IPS-NIHi7 (cell line): Measurements from ENCODE around the gene AHSG.
"Not testable (repeated sequence)": the region's sequence is repeated elsewhere in the genome, so short reads cannot be mapped to it uniquely, and the experiment has no call there.

Experiments used
- DNase-seq: peaks from one replicate; pipeline ENCODE4 v3.0.0; 2012; ENCODE audit warnings: mixed read lengths; ENCODE audit errors: extremely low spot score

Gene AHSG

GRCh38 chr3:186617036-186617946 lies 4.4 kb downstream of the AHSG start:
- peak; percentile 95 for DNase-seq

DNA sequence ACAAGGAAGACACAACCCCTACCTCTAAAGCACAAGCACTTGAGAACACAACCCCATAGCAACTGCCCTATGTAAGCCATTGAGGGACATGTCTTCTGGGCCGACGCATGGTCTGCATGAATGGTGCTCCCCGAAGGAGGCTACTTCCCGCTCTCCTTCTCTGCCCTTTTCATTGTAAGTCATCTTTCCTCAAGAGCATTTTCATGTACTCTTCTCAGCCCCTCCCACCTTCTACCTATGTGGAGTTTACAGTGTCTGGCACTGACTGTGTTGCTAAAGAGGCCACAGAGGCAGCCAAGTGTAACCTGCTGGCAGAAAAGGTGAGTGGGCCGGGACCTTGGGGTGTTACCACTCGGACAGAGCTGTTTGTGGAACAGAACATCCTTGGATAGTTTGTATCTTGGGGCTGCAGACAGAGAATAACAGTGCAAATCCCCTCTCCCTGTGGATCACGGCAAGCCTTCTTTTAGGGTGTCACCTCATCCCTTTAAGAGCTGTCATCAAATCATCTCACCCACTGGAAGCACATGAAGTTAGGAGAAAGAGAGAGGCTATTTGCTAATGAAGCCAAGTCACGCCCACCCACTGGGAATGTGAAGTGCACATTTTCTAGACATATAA lies 5.6 kb downstream of the AHSG start:
- DNase-seq = no peak

- DNase-seq = no peak
These were observed 6.9 kb downstream of the AHSG start for GRCh38 chr3:186619787-186620212.

GRCh38 chr3:186620213-186621092 lies 7.6 kb downstream of the AHSG start:
- DNase-seq = no peak

DNA sequence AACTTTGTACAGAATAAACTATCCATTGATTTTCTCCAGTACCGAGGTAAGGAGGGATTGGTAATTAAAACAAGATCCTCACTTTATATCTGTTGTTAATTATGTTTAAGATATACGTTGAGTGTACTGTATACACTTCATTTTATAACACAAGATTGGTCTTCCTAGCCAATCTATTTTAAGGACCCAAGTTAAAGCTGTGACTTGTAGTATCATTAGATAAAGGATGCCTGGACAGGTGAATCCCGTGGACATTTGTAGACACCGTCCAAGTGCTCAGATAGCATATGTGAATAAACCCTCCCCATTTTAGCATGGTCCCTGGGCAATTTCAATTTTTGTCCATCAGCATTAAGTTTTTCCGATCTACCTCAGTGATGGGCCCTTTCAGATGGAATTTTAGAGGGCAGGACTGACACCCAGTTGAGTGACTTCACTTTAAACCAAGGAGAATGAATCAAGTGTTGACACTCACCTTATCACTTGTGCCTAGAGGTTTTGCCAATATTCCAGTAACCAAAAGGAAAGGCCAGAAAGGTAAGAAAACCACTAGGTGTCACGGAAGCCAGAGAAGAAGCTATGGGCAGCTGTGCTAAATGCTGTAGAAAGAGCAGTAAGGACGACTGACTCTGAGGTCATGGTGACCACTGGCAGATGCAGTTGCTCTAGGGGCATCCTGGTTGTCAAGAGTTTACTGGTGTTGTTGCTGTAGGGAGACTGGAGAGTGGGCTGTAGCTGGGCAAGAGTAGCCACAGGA lies 9.2 kb downstream of the AHSG start:
- DNase-seq = no peak

DNA sequence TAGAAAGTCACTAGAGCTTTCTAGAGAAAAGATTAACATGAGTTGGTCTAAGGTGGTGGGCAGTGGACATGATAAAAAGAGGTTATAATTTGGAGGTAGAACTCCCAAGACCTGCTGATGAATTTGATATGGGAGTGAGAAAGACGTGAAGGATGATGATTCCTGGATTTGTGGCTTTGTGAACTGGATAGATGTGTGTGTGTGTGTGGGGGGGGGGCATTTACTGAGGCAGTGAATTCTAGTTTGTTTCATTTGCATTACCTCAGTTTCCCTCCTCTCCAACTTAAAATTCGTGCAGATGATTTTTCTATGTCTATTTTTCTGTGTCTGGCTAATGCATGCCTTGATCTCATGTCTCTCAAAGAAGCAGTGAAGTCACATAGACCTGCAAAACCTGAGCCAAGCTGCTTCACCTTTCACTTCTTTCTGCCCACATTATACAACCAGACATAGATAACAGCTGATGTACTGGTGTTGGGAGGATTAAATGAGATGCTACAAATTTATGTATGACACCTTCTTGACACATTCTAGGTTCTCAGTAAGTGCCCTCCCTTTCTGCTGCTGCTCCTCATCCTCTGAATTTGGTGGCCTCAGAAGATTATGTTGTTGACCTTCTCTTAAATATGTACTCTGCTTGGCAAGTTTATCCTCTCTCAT lies 9.9 kb downstream of the AHSG start:
- DNase-seq = no peak

GRCh38 chr3:186624598-186624997 lies 11.7 kb downstream of the AHSG start:
- DNase-seq = no peak

GRCh38 chr3:186625600-186626042 lies 12.8 kb downstream of the AHSG start:
- DNase-seq = no peak

DNA sequence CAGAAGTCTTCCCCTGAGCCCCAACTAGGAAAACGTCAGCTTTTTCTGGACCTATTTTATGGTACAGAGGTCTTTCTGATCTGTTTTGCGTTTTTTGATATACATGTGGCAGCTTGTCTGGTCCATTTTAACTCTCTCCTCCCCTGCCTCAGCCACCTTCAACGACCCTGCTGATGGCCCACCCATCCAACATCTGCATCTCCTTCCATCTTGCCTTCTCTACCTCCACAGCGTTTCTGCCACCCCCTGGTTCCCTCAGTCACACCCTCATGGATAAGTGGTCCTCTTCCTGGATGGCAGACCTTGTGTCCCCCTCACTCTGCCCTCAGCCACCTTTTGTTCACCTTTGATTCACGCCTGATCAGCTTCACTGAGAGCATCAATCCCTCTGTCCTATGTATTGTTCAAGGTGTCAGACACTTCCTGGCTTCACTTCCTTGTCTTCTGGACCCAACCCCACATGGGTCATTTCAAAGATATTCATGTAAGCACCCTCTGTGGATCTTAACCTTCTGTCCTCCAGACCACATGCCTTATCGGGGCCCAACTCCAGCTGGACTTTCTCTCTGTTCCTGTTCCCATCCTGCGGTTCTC lies 13.5 kb downstream of the AHSG start:
- no peak for DNase-seq

GRCh38 chr3:186627852-186628414 lies 15.1 kb downstream of the AHSG start:
- no peak for DNase-seq

- no peak for DNase-seq
These were observed 15.9 kb downstream of the AHSG start for GRCh38 chr3:186628756-186629155.

- DNase-seq = no peak
These were observed 18.2 kb downstream of the AHSG start for GRCh38 chr3:186630950-186631641.

- no peak for DNase-seq
These were observed 20.6 kb downstream of the AHSG start for GRCh38 chr3:186633481-186633880.

DNA sequence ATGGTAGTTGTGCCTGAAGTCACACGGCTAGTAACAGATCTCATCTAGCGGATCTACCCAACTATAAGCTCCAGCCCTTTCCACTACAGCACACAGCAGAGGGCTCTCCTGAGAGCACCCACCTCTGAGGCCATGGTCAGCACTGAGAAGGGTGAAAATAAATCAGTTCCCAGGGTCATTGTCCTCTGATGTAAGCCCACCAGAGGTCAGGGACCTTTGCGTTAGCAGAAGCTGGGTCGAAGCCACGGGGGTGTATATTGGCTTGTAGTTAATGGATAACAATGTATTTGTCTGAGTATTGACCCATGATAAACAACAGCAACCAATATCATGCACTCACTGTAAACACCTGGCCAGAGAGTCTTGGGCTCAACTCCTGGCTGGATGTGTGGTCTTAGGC lies 21.3 kb downstream of the AHSG start:
- DNase-seq = not testable (repeated sequence)

- DNase-seq = no peak
These were observed 22.7 kb downstream of the AHSG start for GRCh38 chr3:186635532-186635931.

GRCh38 chr3:186636536-186636935 lies 23.7 kb downstream of the AHSG start:
- DNase-seq = no peak

GRCh38 chr3:186637686-186638085 lies 24.8 kb downstream of the AHSG start:
- no peak for DNase-seq

DNA sequence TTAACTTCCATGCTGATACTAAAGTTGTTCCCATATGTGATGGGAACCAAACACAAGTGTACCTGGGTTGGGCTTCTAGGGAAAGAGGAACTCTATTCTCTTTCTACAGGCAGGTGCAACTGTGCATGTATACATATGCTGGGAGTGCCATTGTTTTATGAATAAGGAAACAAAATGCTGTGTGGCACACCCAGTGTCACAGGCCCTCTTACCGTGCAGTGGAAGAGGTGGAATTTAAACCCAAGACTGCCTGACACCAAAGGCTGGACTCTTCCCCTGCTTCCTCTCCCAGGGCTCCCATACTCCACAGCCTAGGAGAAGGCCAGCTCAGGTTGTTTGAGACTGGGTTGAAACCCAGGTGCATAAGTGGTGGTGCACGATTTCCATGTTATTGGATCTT lies 25.4 kb downstream of the AHSG start:
- DNase-seq = no peak

- DNase-seq = no peak
These were observed 27.1 kb downstream of the AHSG start, which contains the start of gene FETUB for GRCh38 chr3:186639778-186640472. Gene FETUB (plus strand): TSS chr3:186640399. CDS start chr3:186640461, 62 bp downstream.
